H7 (cell line): ENCODE results near the gene PAF1. TPM values are rescaled to one million over a fixed set of nuclear protein-coding genes. Genes with fewer than 3 reads are reported as not detected.
A peak's percentile ranks its signal among the peaks of the same experiment; 100 is the strongest.

Experiments used
- DNase-seq: peaks from one replicate; pipeline ENCODE4 v3.0.0; 2012
- H3K27me3 ChIP-seq: 2 replicates; pipeline ENCODE4 v1.6.0; 2011; ENCODE audit warnings: mild to moderate bottlenecking, low read length; ENCODE audit not compliant: control insufficient read depth, insufficient read depth
- H3K36me3 ChIP-seq: replicated peaks from 2 replicates; pipeline ENCODE4 v1.5.1; 2011; ENCODE audit warnings: low read length; ENCODE audit not compliant: control insufficient read depth, insufficient read depth
- H3K4me3 ChIP-seq: 2 replicates; pipeline ENCODE4 v1.5.1; 2011; ENCODE audit warnings: low read depth, mild to moderate bottlenecking, control low read depth, low read length, moderate library complexity; ENCODE audit not compliant: insufficient read depth
- total RNA-seq: library from RNA; depleted of rRNA; stranded (reverse); fragments of >200 nt; shearing (Covaris generic); gene quantifications from 2 replicates; pipeline ENCODE4 v1.2.3, GENCODE V29; 2014; rRNA removed

The PAF1 gene
- total RNA-seq, result 20.7 and 21.6 TPM in 2 replicates

- Histone ChIP-seq H3K36me3 (peaks cover 20% of the 10 kb centered on the region), H3K27me3 (no peaks in the 10 kb centered on the region), H3K4me3 (peak within 1 kb of the TSS; percentile 76)
- peak; percentile 99 for DNase-seq
These were observed at the start of gene PAF1, which contains the start of gene MED29 for GRCh38 chr19:39390751-39391437. Gene PAF1, minus strand, starts transcription at chr19:39391106. Its CDS starts 242 bp downstream, at chr19:39390864. Gene MED29, plus strand, starts transcription at chr19:39391378. Its CDS starts 45 bp downstream, at chr19:39391423.

GRCh38 chr19:39438270-39438934 is 47.5 kb upstream of the PAF1 start:
- peaks cover 15% of the 10 kb centered on the region for H3K36me3 ChIP-seq
- no peak overlapping the region for H3K4me3 ChIP-seq
- DNase-seq, result no peak
- H3K27me3 ChIP-seq, result no peaks in the 10 kb centered on the region

- Histone ChIP-seq H3K27me3 (no peaks in the 10 kb centered on the region), H3K4me3 (peak overlapping the region; percentile 95), H3K36me3 (peaks cover 24% of the 10 kb centered on the region)
- DNase-seq, result no peak
These were observed 45.4 kb upstream of the PAF1 start for GRCh38 chr19:39436350-39436716.

- Histone ChIP-seq H3K36me3 (peaks cover 24% of the 10 kb centered on the region), H3K27me3 (no peaks in the 10 kb centered on the region), H3K4me3 (peak within 1 kb of the TSS; percentile 95)
- peak; percentile 98 for DNase-seq
These were observed 44.8 kb upstream of the PAF1 start, which contains the start of gene RPS16 for GRCh38 chr19:39435499-39436349. Gene RPS16, minus strand, starts transcription at chr19:39435949. Its CDS starts 54 bp downstream, at chr19:39435895.

GRCh38 chr19:39434123-39435076 is 43.5 kb upstream of the PAF1 start:
- Histone ChIP-seq H3K27me3 (no peaks in the 10 kb centered on the region), H3K36me3 (peaks cover 24% of the 10 kb centered on the region), H3K4me3 (peak overlapping the region; percentile 95)
- DNase-seq, result no peak

- DNase-seq, result no peak
- Histone ChIP-seq H3K27me3 (no peaks in the 10 kb centered on the region), H3K36me3 (peaks cover 24% of the 10 kb centered on the region), H3K4me3 (no peak overlapping the region)
These were observed 42.7 kb upstream of the PAF1 start for GRCh38 chr19:39433480-39434079.

- Histone ChIP-seq H3K36me3 (peaks cover 24% of the 10 kb centered on the region), H3K27me3 (no peaks in the 10 kb centered on the region), H3K4me3 (no peak overlapping the region)
- no peak for DNase-seq
These were observed 41.7 kb upstream of the PAF1 start for GRCh38 chr19:39432677-39433025.

- peak; percentile 49 for DNase-seq
- Histone ChIP-seq H3K27me3 (no peaks in the 10 kb centered on the region), H3K36me3 (peaks cover 24% of the 10 kb centered on the region), H3K4me3 (no peak overlapping the region)
These were observed 40.0 kb upstream of the PAF1 start for GRCh38 chr19:39430675-39431593.

- peaks cover 19% of the 10 kb centered on the region for H3K36me3 ChIP-seq
- DNase-seq, result peak; percentile 91
- no peak overlapping the region for H3K4me3 ChIP-seq
- H3K27me3 ChIP-seq, result no peaks in the 10 kb centered on the region
These were observed 37.6 kb upstream of the PAF1 start for GRCh38 chr19:39428283-39429112.

GRCh38 chr19:39427707-39428106 is 36.8 kb upstream of the PAF1 start:
- no peak overlapping the region for H3K4me3 ChIP-seq
- no peak for DNase-seq
- no peaks in the 10 kb centered on the region for H3K27me3 ChIP-seq
- peaks cover 15% of the 10 kb centered on the region for H3K36me3 ChIP-seq

GRCh38 chr19:39426170-39426569 is 35.3 kb upstream of the PAF1 start:
- Histone ChIP-seq H3K27me3 (no peaks in the 10 kb centered on the region), H3K36me3 (peaks cover 19% of the 10 kb centered on the region), H3K4me3 (no peak overlapping the region)
- peak; percentile 40 for DNase-seq

- DNase-seq, result peak; percentile 28
- H3K27me3 ChIP-seq, result no peaks in the 10 kb centered on the region
- H3K36me3 ChIP-seq, result peaks cover 21% of the 10 kb centered on the region
- H3K4me3 ChIP-seq, result no peak overlapping the region
These were observed 34.8 kb upstream of the PAF1 start for GRCh38 chr19:39425744-39426143.
